ENCODE data around the gene GMDS. TPM values are rescaled to one million over a fixed set of nuclear protein-coding genes. Genes with fewer than 3 reads are reported as not detected.

GMDS gene
- total RNA-seq, 4 donors from 2014 or later: 9.5 to 32.8 (median 22.4) TPM

- H3K9me3 ChIP-seq: no peaks in the 10 kb centered on the region
- H3K27me3 ChIP-seq: no peaks in the 10 kb centered on the region
- no peak overlapping the region for H3K4me3 ChIP-seq (replicated peaks in 1 of 3)
- no peaks in the 10 kb centered on the region for H3K4me1 ChIP-seq
- H3K36me3 ChIP-seq: no peaks in the 10 kb centered on the region
- no peak for DNase-seq
- WGBS, 2 donors: 93 to 94% methylated on average over 9 of the region's 9 CpGs
- intact Hi-C loops (cut with DNase I): no loop called here
- no peak overlapping the region for H3K27ac ChIP-seq
- TF ChIP-seq POLR2A (IDR thresholded peaks at IDR 0.05): no peak
- no peak for TF ChIP-seq CTCF (IDR thresholded peaks at IDR 0.05)
Measured at GRCh38 chr6:2232445-2232844, 13.0 kb downstream of the GMDS start.

- no peak for DNase-seq
- Histone ChIP-seq H3K27ac (no peak overlapping the region), H3K4me3 (replicated peaks in 1 of 3) (no peak overlapping the region), H3K4me1 (no peaks in the 10 kb centered on the region), H3K36me3 (no peaks in the 10 kb centered on the region), H3K9me3 (no peaks in the 10 kb centered on the region), H3K27me3 (no peaks in the 10 kb centered on the region)
- intact Hi-C loops (cut with DNase I): no loop called here
- WGBS, 2 donors: 80 to 90% methylated on average over 4 of the region's 4 CpGs
- no peak for TF ChIP-seq POLR2A (IDR thresholded peaks at IDR 0.05)
- TF ChIP-seq CTCF (IDR thresholded peaks at IDR 0.05): no peak
Measured at GRCh38 chr6:2231438-2231837, 14.0 kb downstream of the GMDS start.

- no peak for DNase-seq
- Histone ChIP-seq H3K4me1 (no peaks in the 10 kb centered on the region), H3K36me3 (no peaks in the 10 kb centered on the region), H3K27ac (no peak overlapping the region), H3K9me3 (no peaks in the 10 kb centered on the region), H3K27me3 (no peaks in the 10 kb centered on the region), H3K4me3 (replicated peaks in 1 of 3) (no peak overlapping the region)
- 74 to 77% methylated on average over 2 of the region's 2 CpGs for WGBS, 2 donors
- intact Hi-C loops (cut with DNase I): no loop called here
- TF ChIP-seq CTCF (IDR thresholded peaks at IDR 0.05) (no peak), POLR2A (IDR thresholded peaks at IDR 0.05) (no peak)
Measured at GRCh38 chr6:2230659-2231277, 14.6 kb downstream of the GMDS start.

GRCh38 chr6:2229742-2230141, 15.7 kb downstream of the GMDS start:
- TF ChIP-seq CTCF (IDR thresholded peaks at IDR 0.05) (no peak), POLR2A (IDR thresholded peaks at IDR 0.05) (no peak)
- intact Hi-C loops (cut with DNase I): no loop called here
- no peak overlapping the region for H3K4me3 ChIP-seq (replicated peaks in 1 of 3)
- H3K9me3 ChIP-seq: no peaks in the 10 kb centered on the region
- H3K27me3 ChIP-seq: no peaks in the 10 kb centered on the region
- 88 to 95% methylated on average over 4 of the region's 4 CpGs for WGBS, 2 donors
- DNase-seq: no peak
- H3K27ac ChIP-seq: no peak overlapping the region
- H3K36me3 ChIP-seq: no peaks in the 10 kb centered on the region
- H3K4me1 ChIP-seq: no peaks in the 10 kb centered on the region

- H3K36me3 ChIP-seq: no peaks in the 10 kb centered on the region
- no peaks in the 10 kb centered on the region for H3K4me1 ChIP-seq
- TF ChIP-seq CTCF (IDR thresholded peaks at IDR 0.05): no peak
- no peak overlapping the region for H3K4me3 ChIP-seq (replicated peaks in 1 of 3)
- intact Hi-C loops (cut with DNase I): no loop called here
- H3K9me3 ChIP-seq: no peaks in the 10 kb centered on the region
- no peak overlapping the region for H3K27ac ChIP-seq
- no peak for DNase-seq
- 96 to 97% methylated on average over 4 of the region's 4 CpGs for WGBS, 2 donors
- H3K27me3 ChIP-seq: no peaks in the 10 kb centered on the region
Measured at GRCh38 chr6:2229039-2229438, 16.4 kb downstream of the GMDS start.
